GM21447 (cell line): ENCODE data around the gene GLS.
A peak's percentile ranks its signal among the peaks of the same experiment; 100 is the strongest.
"Not testable (repeated sequence)": the region's sequence is repeated elsewhere in the genome, so short reads cannot be mapped to it uniquely, and the experiment has no call there.

Experiments
- ATAC-seq: cut with Tn5 transposase; IDR thresholded peaks from one replicate; pipeline ENCODE4 v1.9.1; 2021; ENCODE audit not compliant: unreplicated experiment

GLS gene

GRCh38 chr2:190929919-190930318 is 49.3 kb downstream of the GLS start:
- no peak for ATAC-seq

- ATAC-seq = no peak
Measured at GRCh38 chr2:190930411-190930810, 49.8 kb downstream of the GLS start.

- no peak for ATAC-seq
Measured at GRCh38 chr2:190932514-190932913, 51.9 kb downstream of the GLS start.

- ATAC-seq = no peak
Measured at GRCh38 chr2:190933361-190933760, 52.7 kb downstream of the GLS start.

GRCh38 chr2:190935054-190935453 is 54.4 kb downstream of the GLS start:
- no peak for ATAC-seq

- no peak for ATAC-seq
Measured at GRCh38 chr2:190938771-190939335, 58.2 kb downstream of the GLS start.

GRCh38 chr2:190940454-190940853 is 59.8 kb downstream of the GLS start:
- no peak for ATAC-seq

GRCh38 chr2:190941571-190941970 is 61.0 kb downstream of the GLS start:
- ATAC-seq = no peak

- no peak for ATAC-seq
Measured at GRCh38 chr2:190942697-190943096, 62.1 kb downstream of the GLS start.

GRCh38 chr2:190943706-190944105 is 63.1 kb downstream of the GLS start:
- no peak for ATAC-seq

- no peak for ATAC-seq
Measured at GRCh38 chr2:190947141-190947540, 66.5 kb downstream of the GLS start.

- peak; percentile 80 for ATAC-seq
Measured at GRCh38 chr2:190947711-190948251, 67.2 kb downstream of the GLS start.

- ATAC-seq = no peak
Measured at GRCh38 chr2:190948671-190949070, 68.0 kb downstream of the GLS start.

- ATAC-seq = no peak
Measured at GRCh38 chr2:190950566-190950991, 70.0 kb downstream of the GLS start.

GRCh38 chr2:190953257-190953656 is 72.6 kb downstream of the GLS start:
- no peak for ATAC-seq

- ATAC-seq = no peak
Measured at GRCh38 chr2:190959911-190960788, 79.5 kb downstream of the GLS start.

- not testable (repeated sequence) for ATAC-seq
Measured at GRCh38 chr2:190961117-190961516, 80.5 kb downstream of the GLS start.

- no peak for ATAC-seq
Measured at GRCh38 chr2:190961918-190962487, 81.4 kb downstream of the GLS start.

- no peak for ATAC-seq
Measured at GRCh38 chr2:190963088-190963487, 82.5 kb downstream of the GLS start.

- ATAC-seq = no peak
Measured at GRCh38 chr2:190964170-190964795, 83.7 kb downstream of the GLS start.

- ATAC-seq = no peak
Measured at GRCh38 chr2:190965580-190966222, 85.1 kb downstream of the GLS start.
